ENCODE measurements around the gene SLC28A1. TPM values are rescaled to one million over a fixed set of nuclear protein-coding genes. Genes with fewer than 3 reads are reported as not detected.

The SLC28A1 gene
- total and polyA plus RNA-seq, 4 donors = 0.09 to 39.7 (median 18.3) TPM

DNA sequence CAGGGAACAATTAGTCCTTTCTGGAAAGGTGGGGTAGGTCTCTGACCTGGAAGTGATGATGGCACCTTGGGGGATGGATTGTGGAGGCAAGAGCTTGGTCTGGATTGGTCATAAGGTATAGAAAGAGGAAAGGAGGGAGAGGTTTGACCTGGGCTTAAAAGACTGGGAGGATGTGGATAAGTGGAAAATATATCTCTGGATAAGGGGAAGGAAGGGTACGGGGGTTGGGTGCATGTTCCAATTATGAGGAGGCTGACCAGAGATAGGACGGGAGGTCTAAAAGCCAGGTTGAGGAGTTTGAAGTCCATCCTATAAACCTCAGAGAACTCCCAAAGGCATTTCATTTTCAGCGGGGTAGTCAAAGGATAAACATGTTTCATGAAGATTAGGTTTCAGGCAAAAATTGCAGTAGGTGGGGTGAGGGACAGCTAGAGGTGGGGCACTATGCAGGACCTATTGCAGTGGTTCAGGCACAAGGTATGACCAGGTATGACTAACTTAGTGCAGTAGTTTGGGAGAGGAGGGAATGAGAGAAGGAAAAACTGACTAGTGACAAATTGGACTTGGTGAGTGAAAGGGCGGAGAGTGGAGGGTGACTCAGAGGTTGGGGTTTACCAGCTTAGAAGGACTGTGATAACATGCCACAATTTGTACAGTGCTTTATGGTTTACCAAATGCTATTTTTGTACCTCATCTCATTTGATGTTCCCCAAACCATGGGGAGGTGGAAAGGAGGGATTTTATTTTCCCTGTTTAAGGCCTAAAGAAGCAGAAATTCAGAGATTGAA, 107.9 kb downstream of the SLC28A1 start:
- Histone ChIP-seq H3K9ac (ENCODE audit: low read depth in 1 of 2, low read length in 2 of 2) (no peak overlapping the region), H3K4me3 (ENCODE audit: low read depth in 1 of 3, low read length in 3 of 3) (no peak overlapping the region), H3K4me1 (ENCODE audit: control insufficient read depth in 4 of 4, insufficient read depth in 4 of 4, low read length in 3 of 4) (peaks cover 0 to 11% (median 5%) of the 10 kb centered on the region in 4 donors), H3K36me3 (ENCODE audit: control insufficient read depth in 4 of 4, insufficient read depth in 3 of 4, low read depth in 1 of 4, low read length in 3 of 4) (no peaks in the 10 kb centered on the region), H3K27me3 (ENCODE audit: control insufficient read depth in 4 of 4, insufficient read depth in 4 of 4, low read length in 3 of 4) (no peaks in the 10 kb centered on the region), H3K27ac (ENCODE audit: low read depth in 1 of 2, low read length in 2 of 2) (peak overlapping the region in 1 of 2 donors; percentile 38), H3K9me3 (ENCODE audit: control insufficient read depth in 4 of 4, low read length in 3 of 4) (no peaks in the 10 kb centered on the region)
- DNase-seq (ENCODE audit: low spot score) = no peak
- TF ChIP-seq, protein P1, sequence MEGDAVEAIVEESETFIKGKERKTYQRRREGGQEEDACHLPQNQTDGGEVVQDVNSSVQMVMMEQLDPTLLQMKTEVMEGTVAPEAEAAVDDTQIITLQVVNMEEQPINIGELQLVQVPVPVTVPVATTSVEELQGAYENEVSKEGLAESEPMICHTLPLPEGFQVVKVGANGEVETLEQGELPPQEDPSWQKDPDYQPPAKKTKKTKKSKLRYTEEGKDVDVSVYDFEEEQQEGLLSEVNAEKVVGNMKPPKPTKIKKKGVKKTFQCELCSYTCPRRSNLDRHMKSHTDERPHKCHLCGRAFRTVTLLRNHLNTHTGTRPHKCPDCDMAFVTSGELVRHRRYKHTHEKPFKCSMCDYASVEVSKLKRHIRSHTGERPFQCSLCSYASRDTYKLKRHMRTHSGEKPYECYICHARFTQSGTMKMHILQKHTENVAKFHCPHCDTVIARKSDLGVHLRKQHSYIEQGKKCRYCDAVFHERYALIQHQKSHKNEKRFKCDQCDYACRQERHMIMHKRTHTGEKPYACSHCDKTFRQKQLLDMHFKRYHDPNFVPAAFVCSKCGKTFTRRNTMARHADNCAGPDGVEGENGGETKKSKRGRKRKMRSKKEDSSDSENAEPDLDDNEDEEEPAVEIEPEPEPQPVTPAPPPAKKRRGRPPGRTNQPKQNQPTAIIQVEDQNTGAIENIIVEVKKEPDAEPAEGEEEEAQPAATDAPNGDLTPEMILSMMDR (IDR thresholded peaks at IDR 0.05; ENCODE audit: low read depth, low read length, missing input control) = no peak
- peak in 1 of 2 donors; percentile 39 for TF ChIP-seq JUND (IDR thresholded peaks at IDR 0.05)
- WGBS = 85% methylated on average over 4 of the region's 4 CpGs

Small RNAs within 50 kb of the gene (small RNA-seq; reads per million reads assigned to genes)
- gene RF00402 (not detected), gene RNU6-339P (not detected), gene RNU6-796P (not detected)

Other genes with a start within 250 kb of the SLC28A1 start
- gene WDR73, start 230.4 kb upstream of the SLC28A1 start, total RNA-seq = 10 to 100 TPM in 1 of 2 donors, 1 to 10 TPM in 1; 9.9 to 16.0 TPM
- 10 to 100 TPM in 1 of 2 donors, 1 to 10 TPM in 1; 7.5 to 10.2 TPM for gene WDR73, start 230.4 kb upstream of the SLC28A1 start, polyA plus RNA-seq
- 1 to 10 TPM in 1 of 2 donors, under 1 TPM in 1; 0.59 to 1.1 TPM for gene NMB, start 226.5 kb upstream of the SLC28A1 start, total RNA-seq
- 1 to 10 TPM; 1.2 to 1.8 TPM for gene NMB, start 226.5 kb upstream of the SLC28A1 start, polyA plus RNA-seq
- gene SEC11A, start 168.5 kb upstream of the SLC28A1 start, total RNA-seq = 10 to 100 TPM; 72.9 to 90.2 TPM
- 10 to 100 TPM; 56.7 to 69.8 TPM for gene SEC11A, start 168.5 kb upstream of the SLC28A1 start, polyA plus RNA-seq
- 10 to 100 TPM in 1 of 2 donors, 1 to 10 TPM in 1; 8.5 to 10.6 TPM for gene ZNF592, start 136.1 kb upstream of the SLC28A1 start, total RNA-seq
- 1 to 10 TPM; 4.4 to 6.6 TPM for gene ZNF592, start 136.1 kb upstream of the SLC28A1 start, polyA plus RNA-seq
- gene ALPK3, start 67.3 kb upstream of the SLC28A1 start, total RNA-seq = 10 to 100 TPM in 1 of 2 donors, 1 to 10 TPM in 1; 3.1 to 10.0 TPM
- gene ALPK3, start 67.3 kb upstream of the SLC28A1 start, polyA plus RNA-seq = 1 to 10 TPM in 1 of 2 donors, under 1 TPM in 1; 0.96 to 2.5 TPM
- 10 to 100 TPM; 14.6 to 47.5 TPM for gene PDE8A, start 97.2 kb downstream of the SLC28A1 start, total RNA-seq
- gene PDE8A, start 97.2 kb downstream of the SLC28A1 start, polyA plus RNA-seq = 10 to 100 TPM; 11.2 to 18.6 TPM